ENCODE data around the gene HYOU1.
"Not testable (repeated sequence)": the region's sequence is repeated elsewhere in the genome, so short reads cannot be mapped to it uniquely, and the experiment has no call there.

The HYOU1 gene

GRCh38 chr11:119087123-119087522 is 30.1 kb upstream of the HYOU1 start:
- DNase-seq = no peak

GRCh38 chr11:119085437-119085847 is 28.4 kb upstream of the HYOU1 start:
- peak; percentile 49 for DNase-seq

- DNase-seq = peak; percentile 93
These were observed 27.8 kb upstream of the HYOU1 start, which contains the start of gene HMBS for GRCh38 chr11:119084663-119085436. Gene HMBS (plus strand): TSS chr11:119084881. CDS start chr11:119085034, 153 bp downstream.

GRCh38 chr11:119081682-119082260 is 24.8 kb upstream of the HYOU1 start:
- DNase-seq = no peak

GRCh38 chr11:119078675-119079420 is 21.8 kb upstream of the HYOU1 start:
- DNase-seq = no peak

- no peak for DNase-seq
These were observed 20.8 kb upstream of the HYOU1 start for GRCh38 chr11:119077839-119078238.

GRCh38 chr11:119067371-119068222 is 10.6 kb upstream of the HYOU1 start, which contains the start of gene VPS11:
Gene VPS11 (plus strand): TSS chr11:119067818. CDS start chr11:119067824, 6 bp downstream.
- peak; percentile 98 for DNase-seq

GRCh38 chr11:119065369-119065768 is 8.4 kb upstream of the HYOU1 start:
- peak; percentile 35 for DNase-seq

- no peak for DNase-seq
These were observed 5.8 kb upstream of the HYOU1 start for GRCh38 chr11:119062779-119063178.

- DNase-seq = no peak
These were observed 4.3 kb upstream of the HYOU1 start for GRCh38 chr11:119061256-119061655.

GRCh38 chr11:119059128-119059527 is 2.1 kb upstream of the HYOU1 start:
- not testable (repeated sequence) for DNase-seq

- peak; percentile 41 for DNase-seq
These were observed 495 bp downstream of the HYOU1 start for GRCh38 chr11:119056421-119056999.

GRCh38 chr11:119055901-119056300 is 1.1 kb downstream of the HYOU1 start:
- DNase-seq = no peak

GRCh38 chr11:119054418-119054817 is 2.6 kb downstream of the HYOU1 start:
- no peak for DNase-seq

GRCh38 chr11:119052163-119052814 is 4.7 kb downstream of the HYOU1 start:
- no peak for DNase-seq

GRCh38 chr11:119051440-119052162 is 5.4 kb downstream of the HYOU1 start:
- DNase-seq = no peak

GRCh38 chr11:119049081-119049480 is 7.9 kb downstream of the HYOU1 start:
- DNase-seq = no peak

- DNase-seq = no peak
These were observed 8.4 kb downstream of the HYOU1 start for GRCh38 chr11:119048644-119049043.

GRCh38 chr11:119047205-119047604 is 9.8 kb downstream of the HYOU1 start:
- no peak for DNase-seq

- DNase-seq = no peak
These were observed 10.5 kb downstream of the HYOU1 start for GRCh38 chr11:119046489-119046888.

- DNase-seq = no peak
These were observed 12.3 kb downstream of the HYOU1 start for GRCh38 chr11:119044708-119045107.
